Panc1 (cell line): ENCODE data around the gene SEMA3D. TPM values are rescaled to one million over a fixed set of nuclear protein-coding genes. Genes with fewer than 3 reads are reported as not detected.

ENCODE experiments used
- ATAC-seq: fragments of 200-7000 bp; cut with Tn5 transposase; 2 replicates; pipeline ENCODE4 v1.9.1; 2020; ENCODE audit warnings: mild to moderate bottlenecking, moderate library complexity
- BruUV-seq: library from RNA; stranded (reverse); fragments of 400-500 nt; replicated peaks from 2 replicates; lab custom pipeline; 2021; lab: Mats Ljungman, UMichigan
- CTCF ChIA-PET: fragments of 300-600 bp; sonication (Branson Sonifier 250); formaldehyde crosslinking; loops from one replicate; lab custom pipeline; 2022; ENCODE audit warnings: antibody characterized with exemption; lab: Charles Lee
- POLR2A ChIA-PET: fragments of 300-600 bp; sonication (Branson Sonifier 250); formaldehyde crosslinking; loops from one replicate; lab custom pipeline; 2022; ENCODE audit warnings: antibody characterized with exemption; lab: Charles Lee
- DNase-seq: peaks from one replicate; pipeline ENCODE4 v3.0.0-alpha.2; 2010; ENCODE audit warnings: low read depth, low spot score
- H3K27ac ChIP-seq: 2 replicates; pipeline ENCODE4 v1.5.1; 2011; ENCODE audit warnings: mild to moderate bottlenecking, low read length, inconsistent platforms
- H3K27me3 ChIP-seq: fragments of 200-500 bp; sonication (Bioruptor generic); 2 replicates; pipeline ENCODE4 v1.6.0; 2014; ENCODE audit warnings: low read length, inconsistent platforms; ENCODE audit not compliant: control insufficient read depth, insufficient read depth
- H3K36me3 ChIP-seq: fragments of 200-500 bp; sonication (Bioruptor generic); 2 replicates; pipeline ENCODE4 v1.5.1; 2014; ENCODE audit warnings: inconsistent platforms, mild to moderate bottlenecking, low read length, moderate library complexity; ENCODE audit not compliant: control insufficient read depth, insufficient read depth
- H3K4me1 ChIP-seq: 2 replicates; pipeline ENCODE4 v1.5.1; 2011; ENCODE audit warnings: inconsistent platforms, mild to moderate bottlenecking, low read length, moderate library complexity; ENCODE audit not compliant: control insufficient read depth, insufficient read depth
- H3K4me3 ChIP-seq, 2 experiments: 2 replicates each; pipeline ENCODE4 v1.5.1; 2011 to 2012; ENCODE audit warnings: low read depth in 2 of 2, low read length in 2 of 2, mild to moderate bottlenecking in 2 of 2, inconsistent platforms in 1 of 2, moderate library complexity in 1 of 2
- H3K9me3 ChIP-seq: fragments of 200-500 bp; sonication (Bioruptor generic); 2 replicates; pipeline ENCODE4 v1.5.1; 2014; ENCODE audit warnings: low read depth, mild to moderate bottlenecking, inconsistent platforms, low read length, moderate library complexity; ENCODE audit not compliant: control insufficient read depth, insufficient read depth
- CTCF ChIP-seq: fragments of 450-650 bp; IDR thresholded peaks from 2 replicates; pipeline ENCODE4 v1.5.1; 2017; ENCODE audit warnings: mild to moderate bottlenecking
- POLR2AphosphoS5 ChIP-seq: IDR thresholded peaks from 2 replicates; pipeline ENCODE4 v1.6.1; 2012; ENCODE audit warnings: mild to moderate bottlenecking, low read depth, low read length, moderate library complexity
- REST ChIP-seq, 2 experiments: IDR thresholded peaks; 2 replicates each; pipeline ENCODE4 v1.6.1; 2011 to 2012; ENCODE audit warnings: low read depth in 2 of 2, control low read depth in 1 of 2, low read length in 1 of 2, mild to moderate bottlenecking in 1 of 2, moderate library complexity in 1 of 2; ENCODE audit not compliant: insufficient read depth in 1 of 2
- SIN3A ChIP-seq: IDR thresholded peaks from 2 replicates; pipeline ENCODE4 v1.6.1; 2012; ENCODE audit warnings: low read depth, mild to moderate bottlenecking, low read length, moderate library complexity, borderline replicate concordance; ENCODE audit not compliant: insufficient read depth
- TCF7L2 ChIP-seq: IDR thresholded peaks from 2 replicates; pipeline ENCODE4 v1.6.1; 2011; ENCODE audit warnings: mild to moderate bottlenecking, low read depth, low read length, inconsistent platforms
- in situ Hi-C: cut with HindIII; loops from 2 replicates; pipeline ENCODE4 v1.10.0; 2016; ENCODE audit warnings: low sequenced_read_pairs, low pct_unique_long_range_greater_than_20kb
- intact Hi-C: fragments of 100-400 bp; cut with micrococcal nuclease; formaldehyde crosslinking; loops from one replicate; pipeline ENCODE4 v1.10.0; 2022; ENCODE audit not compliant: unreplicated experiment
- total RNA-seq: library from RNA; stranded (reverse); gene quantifications from one replicate; pipeline ENCODE4 v1.2.1, GENCODE V29; 2021; ENCODE audit not compliant: unreplicated experiment

The SEMA3D gene
- total RNA-seq, 1 experiment from 2014 or later = 11.5 TPM

GRCh38 chr7:85178531-85179298 lies 8.1 kb downstream of the SEMA3D start:
- DNase-seq (no peak), ATAC-seq (no peak)
- intact Hi-C loops (no loop called here), in situ Hi-C loops (no loop called here)
- TF ChIP-seq REST (IDR thresholded peaks at IDR 0.05; ENCODE audit: insufficient read depth in 1 of 2, low read depth in 2 of 2, low read length in 1 of 2) (no peak), POLR2AphosphoS5 (no peak), CTCF (no peak), TCF7L2 (no peak), SIN3A (no peak)
- Histone ChIP-seq H3K4me3 (no peak overlapping the region), H3K4me1 (no peaks in the 10 kb centered on the region), H3K27ac (no peak overlapping the region), H3K9me3 (no peaks in the 10 kb centered on the region), H3K36me3 (no peaks in the 10 kb centered on the region), H3K27me3 (no peaks in the 10 kb centered on the region)
- no TSS peak for BruUV-seq
- ChIA-PET POLR2A (no interaction called here), CTCF (no interaction called here)

- Histone ChIP-seq H3K27ac (no peak overlapping the region), H3K36me3 (no peaks in the 10 kb centered on the region), H3K9me3 (no peaks in the 10 kb centered on the region), H3K4me1 (no peaks in the 10 kb centered on the region), H3K4me3 (no peak overlapping the region), H3K27me3 (no peaks in the 10 kb centered on the region)
- CTCF ChIA-PET = interaction anchor here (0.7 kb wide), 1 partner anchor 1320 kb away, joined by 6 read pairs; no protein-coding TSS in a partner anchor
- TF ChIP-seq CTCF (no peak), REST (IDR thresholded peaks at IDR 0.05; ENCODE audit: insufficient read depth in 1 of 2, low read depth in 2 of 2, low read length in 1 of 2) (no peak), TCF7L2 (no peak), POLR2AphosphoS5 (no peak), SIN3A (no peak)
- ATAC-seq (no peak), DNase-seq (no peak)
- POLR2A ChIA-PET = no interaction called here
- intact Hi-C loops = no loop called here
- BruUV-seq = no TSS peak
- in situ Hi-C loops = no loop called here
These were observed 9.5 kb downstream of the SEMA3D start for GRCh38 chr7:85177316-85177715.
